ENCODE results near the gene RELN.

The RELN gene

DNA sequence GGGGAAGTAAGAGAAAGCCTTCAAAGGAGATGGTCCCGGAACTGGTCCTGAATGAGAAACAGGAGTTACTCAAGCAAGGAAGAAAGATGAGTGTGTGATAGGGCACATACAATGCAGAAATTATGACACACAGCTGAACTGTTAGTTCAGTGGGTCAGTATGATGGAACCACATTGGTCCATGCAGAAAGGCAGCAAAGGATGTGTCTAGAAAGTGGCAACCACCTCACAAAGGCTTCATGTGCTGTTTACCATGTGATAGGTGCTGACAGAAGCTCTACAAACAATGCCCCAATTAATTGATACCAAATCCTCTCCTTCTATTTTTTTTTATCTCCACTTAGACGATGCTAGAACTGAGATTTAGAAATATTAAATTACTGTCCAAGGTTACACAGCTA, 258.3 kb downstream of the RELN start:
- H3K79me2 ChIP-seq (ENCODE audit: insufficient read depth, low read length) = no peaks in the 10 kb centered on the region
- H3K9ac ChIP-seq (ENCODE audit: low read depth, low read length, poor library complexity, severe bottlenecking) = no peak overlapping the region
- no peak overlapping the region for H3K4me3 ChIP-seq (ENCODE audit: low read length, poor library complexity, severe bottlenecking)
- H3K9me2 ChIP-seq (replicated peaks; ENCODE audit: low read depth, low read length) = no peaks in the 10 kb centered on the region
- H3K4me1 ChIP-seq (ENCODE audit: insufficient read depth, low read length, poor library complexity, severe bottlenecking) = no peaks in the 10 kb centered on the region
- H3K4me2 ChIP-seq (ENCODE audit: low read depth, low read length, poor library complexity, severe bottlenecking) = no peak overlapping the region
- H4K20me1 ChIP-seq (ENCODE audit: insufficient read depth, low read length, poor library complexity, severe bottlenecking) = no peaks in the 10 kb centered on the region
- H3K9me3 ChIP-seq (ENCODE audit: insufficient read depth, low read depth, low read length) = no peaks in the 10 kb centered on the region
- no peaks in the 10 kb centered on the region for H3F3A ChIP-seq (ENCODE audit: low read depth)
- H2AFZ ChIP-seq (ENCODE audit: low read length) = no peak overlapping the region
- TF ChIP-seq, protein P1, sequence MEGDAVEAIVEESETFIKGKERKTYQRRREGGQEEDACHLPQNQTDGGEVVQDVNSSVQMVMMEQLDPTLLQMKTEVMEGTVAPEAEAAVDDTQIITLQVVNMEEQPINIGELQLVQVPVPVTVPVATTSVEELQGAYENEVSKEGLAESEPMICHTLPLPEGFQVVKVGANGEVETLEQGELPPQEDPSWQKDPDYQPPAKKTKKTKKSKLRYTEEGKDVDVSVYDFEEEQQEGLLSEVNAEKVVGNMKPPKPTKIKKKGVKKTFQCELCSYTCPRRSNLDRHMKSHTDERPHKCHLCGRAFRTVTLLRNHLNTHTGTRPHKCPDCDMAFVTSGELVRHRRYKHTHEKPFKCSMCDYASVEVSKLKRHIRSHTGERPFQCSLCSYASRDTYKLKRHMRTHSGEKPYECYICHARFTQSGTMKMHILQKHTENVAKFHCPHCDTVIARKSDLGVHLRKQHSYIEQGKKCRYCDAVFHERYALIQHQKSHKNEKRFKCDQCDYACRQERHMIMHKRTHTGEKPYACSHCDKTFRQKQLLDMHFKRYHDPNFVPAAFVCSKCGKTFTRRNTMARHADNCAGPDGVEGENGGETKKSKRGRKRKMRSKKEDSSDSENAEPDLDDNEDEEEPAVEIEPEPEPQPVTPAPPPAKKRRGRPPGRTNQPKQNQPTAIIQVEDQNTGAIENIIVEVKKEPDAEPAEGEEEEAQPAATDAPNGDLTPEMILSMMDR (conservative IDR thresholded peaks at IDR 0.05; ENCODE audit: low read length) = no peak
- no peak for TF ChIP-seq EZH2phosphoT487 (IDR thresholded peaks at IDR 0.05; ENCODE audit: borderline replicate concordance)
- no peaks in the 10 kb centered on the region for H3K36me3 ChIP-seq (ENCODE audit: insufficient read depth, low read length)
- H3K27me3 ChIP-seq (ENCODE audit: insufficient read depth, low read length, poor library complexity, severe bottlenecking) = no peaks in the 10 kb centered on the region

DNA sequence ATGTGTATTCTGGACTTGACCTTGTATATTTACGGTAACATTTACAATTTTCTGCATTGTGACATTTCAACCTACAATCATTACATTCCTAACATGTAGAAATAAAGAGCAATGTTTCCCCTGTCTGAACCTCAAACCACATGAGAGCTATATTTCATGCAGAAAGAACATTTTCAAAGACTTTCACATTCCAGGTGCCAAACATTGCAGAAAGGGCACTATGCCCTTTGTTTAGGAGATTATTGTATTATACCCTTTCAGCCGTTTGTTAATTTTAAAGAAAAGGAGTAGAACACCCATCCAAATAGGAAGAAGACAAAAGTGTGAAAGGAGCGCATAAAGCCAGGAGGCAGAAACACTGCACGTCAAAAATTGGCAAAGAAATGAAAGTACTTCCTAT, 260.4 kb downstream of the RELN start:
- H3K4me3 ChIP-seq (ENCODE audit: low read length, poor library complexity, severe bottlenecking) = no peak overlapping the region
- H3K4me1 ChIP-seq (ENCODE audit: insufficient read depth, low read length, poor library complexity, severe bottlenecking) = no peaks in the 10 kb centered on the region
- no peaks in the 10 kb centered on the region for H3K27me3 ChIP-seq (ENCODE audit: insufficient read depth, low read length, poor library complexity, severe bottlenecking)
- H3K4me2 ChIP-seq (ENCODE audit: low read depth, low read length, poor library complexity, severe bottlenecking) = no peak overlapping the region
- H2AFZ ChIP-seq (ENCODE audit: low read length) = no peak overlapping the region
- no peaks in the 10 kb centered on the region for H3K9me2 ChIP-seq (replicated peaks; ENCODE audit: low read depth, low read length)
- TF ChIP-seq, protein P1 (conservative IDR thresholded peaks at IDR 0.05; ENCODE audit: low read length) = no peak
- no peak for TF ChIP-seq EZH2phosphoT487 (IDR thresholded peaks at IDR 0.05; ENCODE audit: borderline replicate concordance)
- H3K79me2 ChIP-seq (ENCODE audit: insufficient read depth, low read length) = no peaks in the 10 kb centered on the region
- no peaks in the 10 kb centered on the region for H4K20me1 ChIP-seq (ENCODE audit: insufficient read depth, low read length, poor library complexity, severe bottlenecking)
- no peaks in the 10 kb centered on the region for H3K9me3 ChIP-seq (ENCODE audit: insufficient read depth, low read depth, low read length)
- no peak overlapping the region for H3K9ac ChIP-seq (ENCODE audit: low read depth, low read length, poor library complexity, severe bottlenecking)
- no peaks in the 10 kb centered on the region for H3K36me3 ChIP-seq (ENCODE audit: insufficient read depth, low read length)
- no peaks in the 10 kb centered on the region for H3F3A ChIP-seq (ENCODE audit: low read depth)

DNA sequence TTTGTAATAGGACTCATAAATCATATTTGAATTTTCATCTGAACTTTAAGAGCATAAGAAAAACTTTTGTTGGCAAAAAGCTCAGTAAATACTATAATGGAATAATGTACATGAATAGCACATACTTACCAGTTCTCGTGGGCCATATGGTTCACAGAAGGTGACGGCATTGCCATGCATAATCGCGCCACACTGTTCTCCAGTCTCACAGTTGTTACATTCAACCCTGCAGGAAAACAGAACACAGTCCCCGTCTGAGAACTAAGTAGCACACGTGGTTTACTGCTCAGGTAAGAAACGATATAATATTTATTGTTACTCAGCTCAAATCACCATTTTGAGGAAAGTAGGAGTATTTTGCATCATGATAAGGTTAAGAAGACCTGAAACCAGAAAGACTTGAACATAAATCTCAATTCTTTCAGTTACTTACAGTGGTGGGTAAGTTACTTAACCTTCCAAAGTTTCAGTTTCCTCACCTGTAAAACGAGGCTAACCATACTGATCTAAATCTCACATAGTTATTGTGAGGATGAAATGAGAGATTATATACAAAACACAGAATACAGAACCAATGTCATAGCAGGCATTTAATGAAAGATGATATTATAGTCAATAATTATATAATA, 261.4 kb downstream of the RELN start:
- H2AFZ ChIP-seq (ENCODE audit: low read length) = no peak overlapping the region
- H3K4me1 ChIP-seq (ENCODE audit: insufficient read depth, low read length, poor library complexity, severe bottlenecking) = no peaks in the 10 kb centered on the region
- H3K9me3 ChIP-seq (ENCODE audit: insufficient read depth, low read depth, low read length) = no peaks in the 10 kb centered on the region
- no peaks in the 10 kb centered on the region for H3K36me3 ChIP-seq (ENCODE audit: insufficient read depth, low read length)
- no peaks in the 10 kb centered on the region for H3K27me3 ChIP-seq (ENCODE audit: insufficient read depth, low read length, poor library complexity, severe bottlenecking)
- no peaks in the 10 kb centered on the region for H3K79me2 ChIP-seq (ENCODE audit: insufficient read depth, low read length)
- TF ChIP-seq, protein P1 (conservative IDR thresholded peaks at IDR 0.05; ENCODE audit: low read length) = no peak
- no peak for TF ChIP-seq EZH2phosphoT487 (IDR thresholded peaks at IDR 0.05; ENCODE audit: borderline replicate concordance)
- no peak overlapping the region for H3K4me3 ChIP-seq (ENCODE audit: low read length, poor library complexity, severe bottlenecking)
- no peak overlapping the region for H3K4me2 ChIP-seq (ENCODE audit: low read depth, low read length, poor library complexity, severe bottlenecking)
- no peaks in the 10 kb centered on the region for H4K20me1 ChIP-seq (ENCODE audit: insufficient read depth, low read length, poor library complexity, severe bottlenecking)
- H3K9ac ChIP-seq (ENCODE audit: low read depth, low read length, poor library complexity, severe bottlenecking) = no peak overlapping the region
- H3K9me2 ChIP-seq (replicated peaks; ENCODE audit: low read depth, low read length) = no peaks in the 10 kb centered on the region
- H3F3A ChIP-seq (ENCODE audit: low read depth) = no peaks in the 10 kb centered on the region
